GM21447 (cell line): ENCODE results near the gene ZFHX2.

Experiments used
- ATAC-seq: cut with Tn5 transposase; IDR thresholded peaks from one replicate; pipeline ENCODE4 v1.9.1; 2021; ENCODE audit not compliant: unreplicated experiment

ZFHX2 gene

DNA sequence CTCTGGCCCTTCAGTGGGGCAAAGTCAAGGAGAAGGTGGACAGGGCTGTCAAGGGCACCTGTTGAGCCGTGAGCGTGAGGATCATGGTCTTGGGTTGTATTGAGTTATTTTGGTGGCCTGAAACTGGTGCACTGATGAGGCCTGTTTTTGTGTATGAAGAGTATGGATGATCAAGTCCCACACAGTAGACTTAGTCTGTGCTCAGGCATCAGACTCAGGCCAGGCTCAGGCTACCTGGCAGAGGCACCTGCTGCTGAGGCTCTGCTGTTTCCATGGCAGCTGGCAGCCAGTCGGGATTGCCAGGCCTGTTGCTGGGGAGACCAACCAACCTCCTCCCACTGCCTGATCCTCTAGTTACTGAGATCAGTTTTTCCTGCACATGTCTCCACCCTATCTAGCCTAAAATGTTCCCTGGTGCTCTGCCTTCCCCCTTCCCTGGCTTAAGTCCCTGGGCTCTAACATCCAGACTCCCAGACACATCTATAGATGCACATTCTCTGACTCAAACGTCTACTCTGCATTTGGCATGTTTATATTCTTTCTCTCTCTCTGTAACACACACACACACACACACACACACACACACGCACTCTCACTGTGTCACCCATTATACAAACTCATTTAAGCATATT is 21.9 kb upstream of the ZFHX2 start:
- ATAC-seq: no peak

DNA sequence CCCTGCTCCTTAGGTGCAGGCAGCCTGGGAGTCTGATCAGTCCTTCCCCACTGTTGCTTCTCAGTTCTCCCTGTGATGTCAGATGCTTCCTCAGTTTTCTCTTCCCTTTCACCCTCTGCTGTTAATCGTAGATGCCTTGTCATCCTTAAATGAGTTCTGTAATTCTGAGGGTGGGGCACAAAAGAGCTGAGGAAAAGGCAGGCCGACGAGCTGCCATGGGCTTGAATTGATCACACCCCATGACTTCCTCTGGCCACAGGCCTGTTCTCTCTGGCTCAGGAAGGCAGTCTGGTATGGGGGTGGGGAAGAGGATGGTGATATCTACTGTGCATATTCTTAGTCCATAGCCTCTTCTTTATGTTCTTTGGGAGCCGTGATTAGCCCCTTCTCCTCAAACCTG is 21.3 kb upstream of the ZFHX2 start:
- ATAC-seq: no peak

DNA sequence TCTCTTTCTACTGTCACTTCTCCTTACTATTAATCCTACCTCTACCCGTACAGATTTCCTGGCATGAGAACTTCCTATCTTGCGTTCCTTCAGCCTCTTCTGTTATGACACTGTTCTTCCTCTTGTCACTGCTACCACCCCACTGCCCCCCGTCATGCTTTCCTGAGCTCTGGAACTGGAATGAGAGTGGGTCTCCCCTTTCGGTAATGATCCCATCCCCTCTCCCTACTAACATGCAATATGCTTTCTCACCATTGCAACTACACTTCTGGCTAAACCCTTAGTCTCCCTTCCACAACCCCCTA is 20.9 kb upstream of the ZFHX2 start:
- no peak for ATAC-seq

DNA sequence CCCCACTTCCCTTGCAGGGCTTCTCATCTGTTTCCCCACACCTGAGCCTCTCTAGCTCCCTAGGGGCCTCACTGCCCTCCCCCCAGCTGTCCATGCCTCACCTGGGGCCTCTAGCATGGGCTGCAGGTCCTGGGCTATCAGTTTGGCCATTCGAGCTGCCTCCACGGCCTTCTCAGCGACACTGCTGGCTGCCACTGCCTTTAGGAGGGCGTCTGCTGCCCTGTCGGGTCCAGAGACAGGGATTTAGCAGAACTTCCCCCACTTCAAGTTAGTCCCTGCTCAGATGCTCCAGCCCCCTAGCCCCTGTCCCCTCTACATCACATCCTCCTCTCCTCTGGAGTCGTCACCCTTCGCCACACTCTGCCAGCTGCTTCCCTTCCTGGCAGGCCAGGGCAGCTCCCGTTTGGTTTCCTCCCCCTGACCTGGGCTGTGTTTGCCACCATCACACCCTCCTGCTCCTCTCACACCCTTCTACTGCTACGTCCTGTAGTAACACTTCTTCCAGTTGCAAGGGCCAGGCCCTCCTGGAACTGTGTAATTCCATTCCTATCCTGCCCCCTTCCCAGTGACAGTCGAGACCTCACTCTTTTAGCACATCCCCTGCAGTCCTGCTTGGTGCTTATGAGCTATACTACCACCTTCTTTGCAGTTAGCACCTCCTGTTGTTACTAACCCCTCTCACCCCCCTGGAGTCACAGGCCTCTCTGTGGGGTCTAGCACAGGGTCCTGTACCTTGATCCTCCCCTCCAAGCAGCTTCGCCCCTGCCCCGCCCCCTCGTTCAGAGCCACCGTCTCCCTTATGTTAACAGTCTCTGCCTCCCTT is 20.3 kb upstream of the ZFHX2 start:
- no peak for ATAC-seq

GRCh38 chr14:23570806-23571483 is 19.4 kb upstream of the ZFHX2 start:
- no peak for ATAC-seq

GRCh38 chr14:23569443-23570151 is 18.0 kb upstream of the ZFHX2 start:
- ATAC-seq: no peak

GRCh38 chr14:23568600-23569331 is 17.2 kb upstream of the ZFHX2 start:
- ATAC-seq: no peak

DNA sequence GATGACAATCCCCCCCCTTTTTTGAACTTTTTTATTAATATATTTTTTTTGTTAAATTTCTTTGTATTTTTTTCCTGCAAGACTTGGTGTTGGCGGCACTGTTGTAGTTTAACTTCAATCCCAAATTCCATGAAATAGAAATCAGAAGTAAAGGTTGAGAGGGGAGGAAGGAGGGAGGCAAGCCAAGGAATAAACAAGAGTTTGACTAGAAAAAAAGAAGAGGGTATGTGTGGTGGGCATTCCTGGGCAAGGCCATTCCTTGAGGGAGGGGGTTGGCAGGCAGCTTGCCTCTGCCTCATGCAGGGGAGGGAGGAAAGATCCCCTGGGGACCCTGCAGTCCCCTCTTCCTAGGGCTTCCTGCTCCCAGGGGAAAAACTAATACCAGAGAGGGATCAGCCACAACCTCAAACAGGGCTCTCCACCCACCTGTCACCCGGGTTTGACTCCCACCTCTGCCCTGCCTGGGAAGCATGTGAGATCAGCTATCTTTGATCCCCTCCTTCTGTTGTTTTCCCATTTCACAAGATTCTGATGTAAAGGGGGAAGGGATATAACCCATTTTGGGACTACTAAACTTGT is 16.5 kb upstream of the ZFHX2 start:
- no peak for ATAC-seq

GRCh38 chr14:23567186-23568020 is 15.8 kb upstream of the ZFHX2 start, which contains the start of gene AP1G2:
Gene AP1G2 (minus strand): TSS chr14:23567791. CDS start chr14:23567314, 477 bp downstream.
- peak; percentile 88 for ATAC-seq

DNA sequence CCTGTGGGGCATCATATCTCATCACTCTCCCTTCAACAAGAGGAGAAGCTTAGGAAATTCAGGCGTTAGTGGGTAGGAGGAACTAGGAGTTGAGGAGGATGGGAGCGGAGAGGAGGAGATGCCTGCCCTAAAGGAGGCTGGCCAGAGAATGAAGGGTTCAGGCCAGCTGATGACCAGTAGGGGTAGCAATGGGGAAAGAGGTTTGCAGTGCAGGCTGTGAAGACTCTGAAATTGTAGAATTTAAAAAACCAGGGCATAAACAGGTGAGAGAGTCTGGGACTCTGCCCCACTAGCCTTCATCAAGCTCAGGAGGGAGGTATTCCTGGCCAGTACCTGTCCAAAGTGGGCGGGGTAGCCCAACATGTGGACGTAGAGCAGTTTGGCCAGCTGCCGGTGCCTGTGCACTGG is 15.2 kb upstream of the ZFHX2 start:
- peak; percentile 8 for ATAC-seq

- ATAC-seq: no peak
Observed at GRCh38 chr14:23566112-23566777, 14.7 kb upstream of the ZFHX2 start.

- ATAC-seq: no peak
Observed at GRCh38 chr14:23565626-23566025, 14.1 kb upstream of the ZFHX2 start.

- no peak for ATAC-seq
Observed at GRCh38 chr14:23564876-23565275, 13.3 kb upstream of the ZFHX2 start.

DNA sequence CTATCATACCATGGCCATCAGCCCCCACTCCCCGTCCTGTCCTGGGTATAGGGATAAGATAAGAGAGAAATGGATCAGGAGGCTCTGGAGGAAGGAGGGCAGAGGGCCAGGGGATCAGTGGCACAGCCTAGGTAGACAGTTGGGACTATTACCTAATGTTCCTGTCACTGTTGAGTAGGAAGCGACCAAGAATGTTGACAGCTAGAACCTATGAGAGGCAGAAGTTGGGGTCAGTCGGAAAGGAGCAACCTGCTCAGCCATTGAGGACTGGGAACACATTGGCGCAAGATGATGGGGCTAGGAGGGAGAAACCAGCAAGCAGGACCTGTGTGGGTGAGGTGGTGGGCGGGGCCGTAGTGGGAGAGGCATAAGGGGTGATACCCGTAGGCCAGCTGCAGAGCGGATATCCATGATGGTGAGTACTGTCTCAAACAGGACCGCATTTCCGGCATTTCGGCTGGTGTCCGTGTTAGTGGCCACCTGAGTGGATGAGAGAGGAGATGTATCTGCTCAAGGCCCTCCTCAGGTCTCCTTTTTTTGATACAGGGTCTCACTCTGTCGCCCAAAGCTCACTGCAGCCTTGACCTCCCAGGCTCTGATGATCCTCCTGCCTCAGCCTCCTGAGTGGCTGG is 12.7 kb upstream of the ZFHX2 start:
- no peak for ATAC-seq

- no peak for ATAC-seq
Observed at GRCh38 chr14:23563473-23564180, 12.1 kb upstream of the ZFHX2 start.

GRCh38 chr14:23562822-23563472 is 11.4 kb upstream of the ZFHX2 start:
- ATAC-seq: no peak
